RPMI7951 (cell line): Measurements from ENCODE around the gene NUTF2. TPM values are rescaled to one million over a fixed set of nuclear protein-coding genes. Genes with fewer than 3 reads are reported as not detected.
A peak's percentile ranks its signal among the peaks of the same experiment; 100 is the strongest.
"Not testable (repeated sequence)": the region's sequence is repeated elsewhere in the genome, so short reads cannot be mapped to it uniquely, and the experiment has no call there.

ENCODE experiments used
- DNase-seq: peaks from one replicate; pipeline ENCODE4 v3.0.0-alpha.2; 2012; ENCODE audit warnings: low read depth
- total RNA-seq: library from RNA; depleted of rRNA; stranded (reverse); fragments of >200 nt; shearing (Covaris generic); gene quantifications from 2 replicates; pipeline ENCODE4 v1.2.3, GENCODE V29; 2014; rRNA removed

NUTF2 gene
- 392 and 459 TPM in 2 replicates for total RNA-seq

DNA sequence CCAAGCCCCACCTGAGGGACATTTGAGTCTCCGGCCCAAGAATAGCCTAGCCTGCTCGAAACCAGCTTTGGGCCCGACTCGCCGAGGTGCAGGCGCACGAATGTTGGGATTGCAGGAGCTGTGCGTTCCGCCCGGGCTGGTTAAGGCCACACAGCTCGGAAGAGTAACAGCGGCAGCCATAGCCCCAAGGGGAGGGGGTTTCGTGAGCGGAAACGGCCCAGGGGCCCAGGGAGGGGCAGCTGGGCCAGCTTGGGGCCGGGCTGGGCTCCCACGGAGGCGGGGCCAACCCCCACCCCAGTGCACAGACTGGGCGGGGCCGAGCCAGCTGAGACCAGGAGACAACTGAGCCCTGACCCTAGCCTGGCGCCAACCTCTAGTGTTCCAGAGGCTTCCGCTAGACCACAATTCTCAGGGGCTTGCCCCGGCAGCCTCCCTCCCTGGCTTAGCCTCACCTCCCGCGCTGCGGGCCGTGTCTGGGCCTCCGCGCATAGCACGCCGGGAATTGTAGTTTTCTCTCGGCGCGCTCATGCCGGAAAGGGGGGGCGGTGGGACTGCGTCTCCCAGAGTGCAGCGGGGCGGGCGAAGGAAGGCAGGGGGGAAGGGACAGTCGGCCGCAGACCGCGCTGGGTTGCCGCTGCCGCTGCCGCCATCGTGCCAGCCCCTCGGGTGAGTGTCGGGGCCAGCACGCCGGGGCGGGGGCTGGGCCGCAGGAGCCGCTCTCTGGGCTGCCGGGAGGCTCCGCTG, at the start of gene NUTF2:
TSS of gene NUTF2 (plus strand) at position 614 of the 744 bp plus-strand sequence. CDS start 18,198 bp downstream, outside the sequence.
- DNase-seq = peak; percentile 93

DNA sequence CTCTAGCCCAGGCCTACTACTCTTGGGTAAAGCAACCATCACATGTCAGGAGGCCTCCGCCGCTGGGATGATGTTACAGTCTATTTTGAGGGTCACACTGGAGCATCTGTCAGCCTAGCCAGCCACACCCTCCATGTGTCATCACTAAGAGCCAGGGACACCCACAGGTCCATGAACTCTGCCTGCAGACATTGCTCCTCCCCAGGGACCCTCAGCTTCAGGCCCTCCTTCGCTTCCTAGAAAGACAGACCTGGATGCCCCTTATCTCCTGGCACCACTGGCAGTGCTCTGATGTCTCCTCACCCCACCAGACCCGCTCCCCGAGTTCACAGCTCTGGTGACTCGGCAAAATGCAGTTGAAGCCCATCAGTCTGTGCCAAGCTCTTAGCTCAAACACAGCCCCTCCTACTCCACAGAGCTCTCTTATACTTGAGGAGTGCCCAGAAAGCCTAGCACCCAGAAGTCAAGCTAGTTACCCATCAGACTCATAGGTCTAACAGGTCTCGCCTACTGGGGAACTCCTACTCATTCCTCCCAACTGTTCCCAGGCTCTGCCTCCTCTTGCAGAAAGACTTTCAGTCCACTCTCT, 46.3 kb upstream of the NUTF2 start:
- no peak for DNase-seq

DNA sequence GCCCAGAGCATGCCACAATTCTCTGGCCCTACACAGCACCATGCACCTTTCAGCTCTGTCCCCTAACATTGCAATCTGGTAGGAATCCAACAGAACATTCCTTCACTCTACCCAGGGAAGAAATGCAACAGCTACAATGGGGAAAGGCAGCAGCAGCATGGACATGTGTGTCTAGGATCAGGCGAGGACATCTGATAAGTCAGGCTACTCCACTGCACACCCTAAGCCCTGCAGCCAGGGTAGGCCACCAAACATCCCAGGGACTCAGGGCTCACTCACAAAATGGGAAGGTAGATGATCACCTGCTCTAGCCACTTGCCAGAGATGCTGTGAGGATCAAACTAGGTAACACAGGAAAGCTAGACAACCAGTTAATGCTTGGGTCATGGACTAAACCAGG, 45.5 kb upstream of the NUTF2 start:
- no peak for DNase-seq

DNA sequence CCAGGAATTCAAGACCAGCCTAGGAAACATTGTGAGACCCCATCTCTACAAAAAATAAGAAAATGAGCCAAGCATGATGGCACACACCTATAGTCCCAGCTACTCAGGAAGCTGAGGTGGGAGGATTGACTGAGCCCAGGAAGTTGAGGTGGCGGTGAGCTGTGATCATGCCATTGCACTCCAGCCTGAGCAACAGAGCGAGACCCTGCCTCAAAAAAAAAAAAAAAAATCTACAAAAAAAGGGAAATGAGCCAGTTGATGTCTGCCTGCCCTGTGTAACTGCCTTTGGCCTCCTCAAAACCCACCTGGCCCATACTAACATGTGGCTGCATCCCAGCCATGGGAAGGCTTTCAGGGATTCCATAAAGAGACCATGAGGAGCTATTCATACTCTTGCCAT, 44.9 kb upstream of the NUTF2 start:
- DNase-seq = no peak

DNA sequence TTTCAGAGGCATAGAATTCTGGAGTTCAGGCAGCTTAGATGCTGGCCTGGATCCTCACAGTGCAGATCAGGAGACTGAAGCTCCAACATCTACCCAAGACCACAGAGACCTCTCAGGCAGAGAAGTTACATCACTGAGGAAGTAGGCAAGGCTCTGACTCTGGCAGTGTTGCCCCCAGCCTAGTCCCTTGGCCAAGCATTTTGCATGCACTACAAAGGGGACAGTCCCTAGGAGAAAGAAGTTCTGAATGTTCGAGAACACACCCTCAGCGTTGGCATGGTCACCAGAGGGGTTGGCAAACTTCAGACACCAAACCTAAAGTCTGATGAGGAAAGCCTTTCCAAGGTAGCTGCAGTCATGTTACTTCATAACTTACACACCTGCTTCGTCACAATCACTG, 42.8 kb upstream of the NUTF2 start:
- DNase-seq = no peak

DNA sequence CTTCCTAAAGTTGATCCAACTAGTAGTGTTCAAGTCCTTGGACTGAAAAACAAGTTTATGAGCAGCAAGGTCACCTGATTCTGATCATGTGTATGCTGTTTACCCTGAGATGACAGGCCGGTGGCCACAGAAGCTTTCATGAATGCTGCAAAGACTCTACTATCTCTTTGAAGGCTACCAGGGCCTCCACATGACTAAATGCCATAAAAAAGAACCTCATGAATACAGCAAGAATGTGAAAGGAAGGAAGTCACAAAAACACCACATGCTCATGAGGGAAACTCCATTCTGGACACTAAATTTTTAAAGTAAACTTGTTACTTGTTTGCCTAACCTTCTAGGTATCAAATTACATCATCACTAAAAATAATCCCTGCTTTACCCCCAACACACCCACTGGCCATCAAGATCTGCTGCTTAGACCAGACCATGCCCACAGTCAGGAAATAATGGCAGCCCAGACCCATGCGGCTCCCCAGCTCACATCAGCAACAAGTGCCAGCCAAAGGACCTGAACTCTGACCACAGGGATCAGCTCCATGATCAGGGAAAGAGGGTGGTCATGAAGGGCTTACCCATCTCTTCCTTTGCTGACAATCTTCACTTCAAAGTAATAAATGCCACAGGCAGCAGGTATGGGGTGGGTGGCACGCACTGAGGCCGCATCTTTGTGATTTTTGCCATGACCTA, 41.7 kb upstream of the NUTF2 start:
- DNase-seq = no peak

DNA sequence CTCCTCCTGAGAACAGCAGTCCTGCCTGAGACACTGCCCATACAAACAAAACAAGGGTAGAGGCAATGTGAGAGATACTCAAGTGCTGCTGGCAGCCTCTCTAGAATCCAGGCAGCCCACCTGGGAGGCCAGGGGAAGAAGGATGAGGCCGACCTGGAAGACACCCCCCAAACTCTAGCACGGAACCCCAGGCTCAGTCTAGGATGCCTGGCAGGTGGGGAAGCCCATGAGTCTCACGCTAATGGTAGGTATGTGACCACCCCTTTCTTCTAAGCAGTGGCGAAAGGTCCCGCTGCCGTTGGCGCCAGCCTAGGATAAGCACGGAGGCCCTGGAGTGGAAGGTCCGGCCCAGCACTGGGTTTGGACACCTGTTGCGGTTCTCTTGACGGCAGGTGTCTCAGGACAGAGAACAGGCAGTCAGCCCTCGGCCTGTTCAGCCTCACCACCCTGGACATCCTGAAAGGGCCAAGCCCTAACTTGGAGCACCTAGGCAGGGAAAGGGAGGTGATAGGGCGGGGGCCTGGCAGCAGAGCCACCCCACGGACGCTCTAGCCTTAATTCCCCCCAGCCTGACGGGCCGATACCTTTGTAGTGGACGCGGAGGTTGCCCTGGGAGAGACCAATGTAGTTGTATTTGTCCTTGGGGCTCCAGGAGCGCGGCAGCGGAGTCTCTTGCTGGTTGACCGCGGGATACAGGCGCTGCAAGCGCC, 40.9 kb upstream of the NUTF2 start:
- no peak for DNase-seq

DNA sequence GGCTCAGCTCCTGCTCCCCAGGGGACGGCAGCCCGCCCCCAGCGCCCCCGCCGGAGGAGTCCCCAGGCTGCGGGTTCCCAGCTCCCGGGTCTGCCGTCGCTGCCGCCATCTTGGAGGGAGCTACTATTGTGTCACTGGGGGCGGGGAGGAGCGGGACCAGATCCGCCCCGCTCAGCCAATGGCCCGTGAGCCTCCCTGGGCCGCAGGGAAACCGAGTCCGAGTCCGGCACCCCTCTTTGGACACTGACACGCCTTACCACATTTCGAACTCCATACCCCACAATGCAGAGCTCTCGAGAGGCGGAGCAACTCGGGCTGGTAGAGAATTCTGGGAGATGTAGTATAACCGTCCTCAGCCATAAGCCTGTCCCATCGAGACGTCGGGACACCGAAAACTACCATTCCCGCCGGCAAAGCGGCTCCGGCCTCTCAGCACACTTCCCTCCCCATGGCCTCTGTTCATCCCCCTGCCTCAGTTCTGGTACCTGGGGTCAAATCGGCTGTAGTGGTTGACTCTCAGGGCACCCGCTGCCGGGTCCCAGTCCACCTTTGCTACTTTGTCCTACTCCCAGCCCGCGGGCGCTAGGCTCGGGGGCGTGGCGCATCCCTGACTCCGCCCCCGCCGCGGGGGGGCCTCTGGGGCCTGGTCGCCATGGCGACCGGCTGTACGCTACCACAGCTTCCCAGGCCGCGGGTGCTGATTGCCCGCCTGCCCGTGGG, 40.1 kb upstream of the NUTF2 start, which contains the start of the genes RANBP10 and TSNAXIP1:
TSS of gene RANBP10 (minus strand) at position 133 of the 720 bp plus-strand sequence. CDS start at position 109, 24 bp downstream.
TSS of gene TSNAXIP1 (plus strand) at position 462 of the 720 bp plus-strand sequence. CDS start 261 bp downstream, outside the sequence.
- peak; percentile 99 for DNase-seq

DNA sequence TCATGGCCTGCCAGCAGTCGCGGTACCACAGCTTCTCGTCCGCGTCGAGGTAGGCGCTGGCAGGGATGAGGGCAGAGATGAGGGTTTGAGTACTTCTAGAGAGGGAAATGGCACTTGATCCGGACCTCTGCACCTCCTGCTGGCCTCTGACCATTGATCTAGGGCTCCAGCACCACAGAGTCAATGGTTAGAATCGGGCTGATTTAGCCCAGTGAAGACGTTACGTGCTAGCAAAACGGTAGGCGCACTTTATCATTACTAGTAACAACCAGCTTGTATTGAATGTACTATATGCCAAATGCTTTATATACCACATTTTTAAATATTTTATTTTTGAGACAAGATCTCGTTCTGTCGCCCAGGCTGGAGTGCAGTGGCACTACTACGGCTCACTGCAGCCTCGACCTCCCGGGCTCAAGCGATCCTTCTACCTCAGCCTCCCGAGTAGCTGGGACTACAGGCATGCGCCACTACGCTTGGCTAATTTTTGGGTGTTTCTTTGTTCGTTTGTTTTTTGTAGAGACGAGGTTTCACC, 39.5 kb upstream of the NUTF2 start:
- DNase-seq = no peak

DNA sequence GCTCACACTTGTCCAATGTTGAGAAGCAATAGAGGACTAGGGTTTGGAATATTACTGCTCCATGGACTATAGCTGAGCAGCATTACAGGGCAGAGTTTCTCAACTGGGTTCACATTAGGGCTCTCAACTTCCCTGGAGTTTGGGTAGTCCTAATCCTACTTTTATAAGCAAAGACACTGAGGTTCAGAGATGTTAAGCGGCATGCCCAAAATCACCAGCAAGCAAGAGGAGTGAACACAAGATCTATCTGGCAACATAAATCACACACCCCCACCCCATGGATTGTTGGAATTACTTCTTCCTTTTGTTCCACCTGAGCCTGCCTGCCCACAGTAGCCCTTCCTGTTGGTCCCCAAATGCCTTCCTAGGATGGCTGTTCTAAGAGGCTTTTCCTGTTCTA, 34.8 kb upstream of the NUTF2 start:
- DNase-seq = no peak

DNA sequence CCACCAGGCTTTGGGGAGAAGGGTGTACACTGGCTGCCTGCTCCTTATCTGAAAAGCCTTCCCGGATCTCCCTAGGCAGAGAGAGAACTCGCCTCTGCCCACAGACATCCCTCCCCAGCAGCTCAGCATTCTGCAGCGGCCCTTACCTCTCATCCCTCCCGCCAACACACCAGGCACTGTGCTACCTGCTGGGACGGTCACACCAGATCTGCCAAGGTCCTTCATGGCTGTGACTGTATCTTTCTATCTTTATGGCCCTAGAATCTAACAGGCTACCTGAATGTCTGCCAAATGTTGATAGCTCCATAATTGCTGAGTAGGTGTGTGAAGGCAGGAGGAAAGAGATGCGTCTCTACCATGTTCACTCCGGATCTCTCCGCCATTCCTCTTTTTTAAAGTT, 32.2 kb upstream of the NUTF2 start:
- DNase-seq = no peak

DNA sequence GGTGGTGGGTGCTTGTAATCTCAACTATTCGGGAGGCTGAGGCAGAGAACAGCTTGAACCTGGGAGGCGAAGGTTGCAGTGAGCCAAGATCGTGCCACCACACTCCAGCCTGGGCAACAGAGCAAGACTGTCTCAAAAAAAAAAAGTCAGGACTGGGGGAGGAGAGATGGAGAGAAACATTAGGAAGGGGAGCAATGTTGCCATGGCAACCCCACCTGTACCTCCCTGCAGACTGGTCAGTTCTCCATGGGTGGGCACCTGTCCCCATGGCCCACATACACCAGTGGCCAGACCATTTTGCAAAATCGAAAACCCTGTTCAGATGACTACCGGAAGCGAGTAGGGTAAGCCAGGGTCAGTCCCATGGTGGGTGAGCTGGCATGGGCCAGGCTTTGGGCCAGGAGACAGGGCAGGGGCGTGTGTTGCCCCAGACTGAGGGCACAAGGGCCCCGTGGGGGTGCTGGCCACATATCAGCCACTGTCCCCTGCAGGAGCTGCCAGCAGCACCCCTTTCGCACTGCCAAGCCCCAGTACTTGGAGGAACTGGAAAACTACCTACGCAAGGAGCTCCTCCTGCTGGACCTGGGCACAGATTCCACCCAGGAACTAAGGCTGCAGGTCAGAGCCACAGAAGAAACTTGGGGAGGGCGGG, 26.0 kb upstream of the NUTF2 start:
- no peak for DNase-seq

DNA sequence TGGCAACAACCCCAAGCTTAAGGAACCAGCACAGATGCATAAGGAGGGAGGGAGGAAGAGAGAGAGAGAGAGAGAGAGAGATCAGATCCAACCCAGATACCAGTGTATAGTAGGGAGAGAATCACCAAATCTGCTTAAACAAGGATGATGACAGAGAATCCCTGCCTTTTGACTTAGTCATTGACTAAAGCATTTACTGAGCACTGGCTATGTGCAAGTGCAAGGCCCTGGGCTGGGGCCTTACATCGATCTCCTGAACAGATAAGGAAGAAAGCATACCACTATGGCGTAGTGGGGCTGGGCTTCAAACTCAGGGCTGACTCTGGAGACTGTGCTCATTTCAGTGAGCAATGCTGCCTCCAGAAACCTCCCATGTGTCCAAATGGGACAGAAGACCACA, 24.2 kb upstream of the NUTF2 start:
- DNase-seq = no peak

DNA sequence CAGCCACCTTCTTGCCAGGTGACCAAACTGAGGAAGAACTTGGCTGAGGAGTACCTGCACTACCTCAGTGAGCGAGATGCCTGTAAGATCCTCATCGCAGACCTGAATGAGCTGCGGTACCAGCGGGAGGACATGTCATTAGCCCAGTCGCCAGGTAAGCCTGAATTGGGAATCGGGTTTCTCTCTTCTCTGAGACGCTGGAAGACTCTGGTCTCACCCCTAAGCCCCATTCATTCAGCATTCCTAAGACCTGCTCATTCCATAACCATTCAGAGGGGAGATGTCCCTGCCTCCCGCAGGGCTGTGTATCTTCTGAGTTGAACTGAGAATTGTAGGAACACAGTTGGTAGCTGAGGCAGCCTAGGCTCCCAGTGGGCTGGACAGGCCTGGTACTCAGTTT, 21.6 kb upstream of the NUTF2 start:
- DNase-seq = no peak

DNA sequence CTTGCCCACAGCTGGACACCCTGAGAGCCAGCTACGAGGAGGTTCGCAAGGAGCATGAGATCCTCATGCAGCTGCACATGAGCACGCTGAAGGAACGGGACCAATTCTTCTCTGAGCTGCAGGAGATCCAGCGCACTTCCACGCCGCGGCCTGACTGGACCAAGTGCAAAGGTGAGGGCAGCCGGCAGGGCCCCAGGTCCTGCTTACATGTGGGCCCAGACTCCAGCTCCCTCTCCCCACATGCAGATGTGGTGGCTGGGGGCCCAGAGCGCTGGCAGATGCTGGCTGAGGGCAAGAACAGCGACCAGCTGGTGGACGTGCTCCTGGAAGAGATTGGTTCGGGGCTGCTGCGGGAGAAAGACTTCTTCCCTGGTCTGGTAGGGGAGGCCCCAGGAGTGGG, 20.8 kb upstream of the NUTF2 start:
- no peak for DNase-seq

DNA sequence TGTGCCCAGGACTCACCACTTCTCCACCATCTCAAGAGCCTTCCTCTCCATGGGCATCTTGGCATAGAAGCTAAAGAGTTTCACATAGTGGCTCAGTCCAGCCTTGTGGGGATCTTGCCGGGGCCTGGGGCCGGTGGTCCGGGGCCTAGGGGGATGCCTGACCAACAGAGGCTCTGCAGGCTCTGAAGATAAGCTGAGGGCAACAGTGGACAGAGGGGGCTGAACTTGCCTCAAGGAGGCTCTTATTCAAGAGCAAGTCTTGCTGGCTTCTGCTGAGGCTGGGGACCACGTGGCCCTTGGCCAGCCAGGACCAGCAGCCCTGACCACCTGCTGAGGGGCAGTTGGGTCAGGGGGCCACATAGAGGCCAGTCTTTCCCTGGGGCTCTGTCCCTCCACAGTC, 18.1 kb upstream of the NUTF2 start:
- DNase-seq = no peak

DNA sequence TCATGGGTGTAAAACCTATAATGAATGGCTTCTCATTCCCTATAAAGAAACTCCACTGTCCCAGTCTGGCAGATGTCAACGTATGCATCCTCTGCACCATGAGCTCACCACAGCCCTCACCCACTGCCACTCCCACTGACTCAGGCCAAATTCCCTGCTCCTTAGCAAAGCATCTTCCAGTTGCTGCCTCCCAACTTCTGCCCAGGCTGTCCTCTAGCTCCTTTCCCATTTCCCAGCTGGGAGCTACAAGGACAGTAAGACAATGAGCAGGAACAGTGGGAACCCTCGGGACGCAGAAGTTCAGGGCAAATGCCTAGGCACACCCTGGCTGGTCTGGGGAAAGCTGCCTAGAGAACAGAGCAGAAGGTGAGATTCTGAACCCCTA, 13.7 kb upstream of the NUTF2 start:
- peak; percentile 66 for DNase-seq

DNA sequence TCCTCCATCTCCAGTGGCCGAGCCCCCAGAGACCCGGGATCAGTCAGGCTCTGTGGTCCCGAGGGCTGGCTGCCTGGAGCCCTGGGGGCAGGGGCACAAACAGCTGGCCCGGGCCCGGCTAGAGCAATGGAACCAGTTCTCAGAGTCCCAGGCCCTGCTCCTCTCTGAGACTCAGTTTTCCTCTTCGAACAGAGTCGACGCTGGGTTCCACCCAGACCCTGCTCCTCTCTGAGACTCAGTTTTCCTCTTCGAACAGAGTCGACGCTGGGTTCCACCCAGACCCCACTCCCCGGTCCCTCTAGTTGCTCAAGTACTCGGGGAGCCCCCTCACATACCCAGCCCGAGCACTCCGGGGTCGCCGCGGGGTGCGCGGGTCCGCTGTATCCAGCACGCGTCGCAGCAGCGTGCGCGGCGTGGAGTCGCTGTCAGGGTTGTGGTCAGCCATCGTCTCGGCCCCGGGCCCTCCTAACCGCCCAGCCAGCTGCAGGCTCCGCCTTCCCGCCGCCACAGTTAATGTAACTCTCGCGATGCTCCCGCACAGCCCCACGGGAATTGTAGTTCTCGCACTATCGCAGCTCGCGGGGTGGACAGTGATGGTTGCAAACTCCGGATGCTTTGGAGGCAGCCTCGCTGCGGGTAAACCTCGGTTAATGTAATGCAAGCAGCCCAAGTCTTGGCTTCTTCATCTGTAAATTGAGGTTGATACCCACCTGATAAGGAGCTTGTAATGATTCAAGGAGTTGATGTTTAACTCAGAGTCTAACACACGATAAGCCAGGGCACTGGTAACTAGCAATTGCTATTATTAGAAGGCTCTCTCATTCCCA, 13.1 kb upstream of the NUTF2 start:
- peak; percentile 86 for DNase-seq

DNA sequence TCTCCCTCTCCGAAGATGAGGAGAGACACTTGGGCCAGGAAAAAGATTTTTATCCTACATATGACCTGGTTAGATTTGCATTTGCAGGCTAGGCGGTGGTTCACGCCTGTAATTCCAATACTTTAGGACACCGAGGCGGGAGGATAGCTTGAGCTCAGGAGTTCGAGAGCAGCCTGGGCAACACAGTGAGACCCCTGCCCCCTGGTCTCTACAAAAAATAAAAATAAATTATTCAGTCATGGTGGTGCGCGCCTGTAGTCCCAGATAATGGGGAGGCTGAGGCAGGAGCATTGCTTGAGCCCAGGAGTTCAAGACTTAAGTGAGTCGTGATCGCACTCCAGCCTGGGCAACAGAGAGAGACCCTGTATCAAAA, 12.5 kb upstream of the NUTF2 start:
- DNase-seq = no peak

DNA sequence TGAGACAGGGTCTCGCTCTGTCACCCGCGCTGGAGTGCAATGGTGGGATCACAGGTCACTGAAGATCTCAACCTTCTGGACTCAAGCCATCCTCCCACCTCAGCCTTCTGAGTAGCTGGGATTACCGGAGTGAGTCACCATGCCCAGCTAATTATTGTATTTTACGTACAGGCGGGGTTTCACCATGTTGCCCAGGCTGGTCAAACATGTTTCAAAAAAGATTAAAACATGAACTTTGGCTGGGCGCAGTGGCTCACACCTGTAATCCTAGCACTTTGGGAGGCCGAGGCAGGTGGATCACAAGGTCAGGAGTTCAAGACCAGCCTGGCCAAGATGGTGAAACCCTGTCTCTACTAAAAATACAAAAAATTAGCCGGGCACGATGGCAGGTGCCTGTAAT, 9.5 kb upstream of the NUTF2 start:
- not testable (repeated sequence) for DNase-seq
